Mesenchymal stem cell (in vitro differentiated cells and primary cell): ENCODE results near the gene SRGAP2C.
"Not testable (repeated sequence)": the region's sequence is repeated elsewhere in the genome, so short reads cannot be mapped to it uniquely, and the experiment has no call there.

ENCODE experiments used
- DNase-seq: peaks from one replicate; pipeline ENCODE4 v3.0.0-alpha.2; 2013
- H2AFZ ChIP-seq: one replicate; pipeline ENCODE4 v1.6.1; 2013; ENCODE audit warnings: low read depth, mild to moderate bottlenecking, control low read depth, inconsistent platforms, low read length, moderate library complexity
- H2AK5ac ChIP-seq: 2 replicates; pipeline ENCODE4 v1.6.1; 2013; ENCODE audit warnings: low read length, moderate library complexity, mild to moderate bottlenecking, inconsistent platforms; ENCODE audit not compliant: severe bottlenecking
- H2BK120ac ChIP-seq: one replicate; pipeline ENCODE4 v1.6.1; 2013; ENCODE audit warnings: low read depth, mild to moderate bottlenecking, inconsistent platforms, low read length, moderate library complexity
- H2BK12ac ChIP-seq, 2 experiments: one replicate each; pipeline ENCODE4 v1.6.1; 2013; ENCODE audit warnings: inconsistent platforms in 2 of 2, low read length in 2 of 2, mild to moderate bottlenecking in 2 of 2, moderate library complexity in 2 of 2, control low read depth in 1 of 2
- H2BK15ac ChIP-seq: one replicate; pipeline ENCODE4 v1.6.1; 2013; ENCODE audit warnings: mild to moderate bottlenecking, low read depth, inconsistent platforms; ENCODE audit not compliant: poor library complexity, severe bottlenecking
- H2BK5ac ChIP-seq: 2 replicates; pipeline ENCODE4 v1.6.1; 2013; ENCODE audit warnings: low read depth, mild to moderate bottlenecking, low read length, control low read depth, inconsistent platforms; ENCODE audit not compliant: poor library complexity, severe bottlenecking
- H3K14ac ChIP-seq, 2 experiments: one replicate each; pipeline ENCODE4 v1.6.1; 2013; ENCODE audit warnings: inconsistent platforms in 2 of 2, low read length in 2 of 2, control low read depth in 1 of 2, mild to moderate bottlenecking in 1 of 2, moderate library complexity in 1 of 2
- H3K18ac ChIP-seq, 2 experiments: one replicate each; pipeline ENCODE4 v1.6.1; 2013; ENCODE audit warnings: inconsistent platforms in 2 of 2, low read length in 2 of 2, control low read depth in 1 of 2, low read depth in 1 of 2, mild to moderate bottlenecking in 1 of 2
- H3K23ac ChIP-seq, 2 experiments: one replicate each; pipeline ENCODE4 v1.6.1; 2013; ENCODE audit warnings: inconsistent platforms in 2 of 2, low read length in 2 of 2, mild to moderate bottlenecking in 2 of 2, moderate library complexity in 2 of 2, control low read depth in 1 of 2
- H3K27ac ChIP-seq: 2 replicates; pipeline ENCODE4 v1.5.1; 2013; ENCODE audit warnings: mild to moderate bottlenecking, moderate library complexity, low read length, control low read depth, inconsistent platforms; ENCODE audit not compliant: poor library complexity, severe bottlenecking
- H3K27me3 ChIP-seq, 2 experiments: 2 replicates each; pipeline versions ENCODE4 v1.6.1 to v1.7.0; 2013; ENCODE audit warnings: low read length in 2 of 2, mild to moderate bottlenecking in 2 of 2, moderate library complexity in 2 of 2, control low read depth in 1 of 2, inconsistent platforms in 1 of 2; ENCODE audit not compliant: control insufficient read depth in 1 of 2, insufficient read depth in 1 of 2
- H3K36me3 ChIP-seq, 2 experiments: 2 replicates each; pipeline versions ENCODE4 v1.6.1 to v1.7.0; 2013; ENCODE audit warnings: low read length in 2 of 2, control low read depth in 1 of 2, inconsistent platforms in 1 of 2, low read depth in 1 of 2, mild to moderate bottlenecking in 1 of 2; ENCODE audit not compliant: insufficient read depth in 2 of 2, control insufficient read depth in 1 of 2
- H3K4ac ChIP-seq, 2 experiments: one replicate each; pipeline ENCODE4 v1.6.1; 2013; ENCODE audit warnings: inconsistent platforms in 2 of 2, low read length in 2 of 2, mild to moderate bottlenecking in 2 of 2, moderate library complexity in 2 of 2, control low read depth in 1 of 2, low read depth in 1 of 2
- H3K4me1 ChIP-seq: 2 replicates; pipeline ENCODE4 v1.6.1; 2013; ENCODE audit warnings: low read depth, low read length, control low read depth; ENCODE audit not compliant: control insufficient read depth, insufficient read depth
- H3K4me2 ChIP-seq: 2 replicates; pipeline ENCODE4 v1.6.1; 2013; ENCODE audit warnings: low read length, mild to moderate bottlenecking, inconsistent platforms; ENCODE audit not compliant: poor library complexity, severe bottlenecking
- H3K4me3 ChIP-seq, 2 experiments: 2 replicates each; pipeline versions ENCODE4 v1.5.1 to v1.7.0; 2013; ENCODE audit warnings: low read length in 2 of 2, mild to moderate bottlenecking in 2 of 2, control low read depth in 1 of 2, low read depth in 1 of 2; ENCODE audit not compliant: insufficient read depth in 1 of 2
- H3K79me1 ChIP-seq: replicated peaks from 2 replicates; pipeline ENCODE4 v1.6.1; 2013; ENCODE audit warnings: mild to moderate bottlenecking, control low read depth, low read length, inconsistent platforms; ENCODE audit not compliant: poor library complexity, severe bottlenecking
- H3K9ac ChIP-seq: 2 replicates; pipeline ENCODE4 v1.7.0; 2013; ENCODE audit warnings: mild to moderate bottlenecking, low read length, moderate library complexity
- H3K9me3 ChIP-seq: 2 replicates; pipeline ENCODE4 v1.7.0; 2013; ENCODE audit warnings: mild to moderate bottlenecking, low read length; ENCODE audit not compliant: control insufficient read depth
- H4K8ac ChIP-seq: one replicate; pipeline ENCODE4 v1.6.1; 2013; ENCODE audit warnings: inconsistent platforms, mild to moderate bottlenecking, low read length, moderate library complexity
- H4K91ac ChIP-seq: one replicate; pipeline ENCODE4 v1.6.1; 2013; ENCODE audit warnings: mild to moderate bottlenecking, low read length, inconsistent platforms
- WGBS: methylation state at CpG from one replicate; pipeline ENCODE4 v1.1.7; 2013; ENCODE audit warnings: mixed read lengths; 5-methylcytosine and 5-hydroxymethylcytosine counted together

The SRGAP2C gene

DNA sequence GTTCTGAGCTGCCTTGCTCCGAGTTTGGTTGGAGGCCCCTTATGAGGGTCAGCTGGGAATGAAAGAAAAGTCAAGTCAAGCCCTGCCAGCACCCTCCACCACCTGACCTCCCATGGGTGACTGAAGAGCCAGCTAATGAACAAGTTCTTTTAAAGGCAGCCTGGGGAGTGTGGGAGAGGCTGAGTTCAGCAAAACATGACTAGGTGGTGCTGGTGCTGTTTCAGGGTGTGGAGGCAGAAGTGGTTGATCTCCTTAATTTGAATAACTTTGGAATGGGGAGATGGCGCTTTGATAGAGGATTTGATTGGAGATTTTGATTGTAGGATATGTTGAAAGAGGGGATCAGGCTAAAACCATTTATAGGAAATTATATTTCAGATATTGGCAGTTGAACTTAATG is 22.6 kb downstream of the SRGAP2C start:
- not testable (repeated sequence) for H2AK5ac ChIP-seq

GRCh38 chr1:121208375-121208774 is 23.6 kb downstream of the SRGAP2C start:
- H3K9ac ChIP-seq, H2AFZ ChIP-seq, H3K27me3 ChIP-seq, H2BK5ac ChIP-seq, H2AK5ac ChIP-seq, H3K4ac ChIP-seq, H3K4me2 ChIP-seq, H3K9me3 ChIP-seq, H3K23ac ChIP-seq, H2BK120ac ChIP-seq, H3K27ac ChIP-seq, H3K18ac ChIP-seq, H2BK15ac ChIP-seq, H3K36me3 ChIP-seq, H4K8ac ChIP-seq, H3K14ac ChIP-seq, H3K4me3 ChIP-seq, H2BK12ac ChIP-seq, H3K4me1 ChIP-seq, H4K91ac ChIP-seq, H3K79me1 ChIP-seq: not testable (repeated sequence)
- no CpG with 5 or more reads among the region's 6 CpGs for WGBS
- peak; percentile 13 for DNase-seq

More for the DNA sequence above, 22.6 kb downstream of the SRGAP2C start:
- not testable (repeated sequence) for H2BK120ac ChIP-seq, H3K4me2 ChIP-seq, H3K4ac ChIP-seq, H3K79me1 ChIP-seq, H3K4me3 ChIP-seq, H2AFZ ChIP-seq, H2BK15ac ChIP-seq, H3K18ac ChIP-seq, H3K27ac ChIP-seq, H3K4me1 ChIP-seq, H3K36me3 ChIP-seq, H4K8ac ChIP-seq, H3K9ac ChIP-seq, DNase-seq, H3K27me3 ChIP-seq, H3K14ac ChIP-seq, H3K9me3 ChIP-seq, H4K91ac ChIP-seq, H2BK5ac ChIP-seq, H2BK12ac ChIP-seq, H3K23ac ChIP-seq
- no CpG with 5 or more reads among the region's 2 CpGs for WGBS

- not testable (repeated sequence) for H3K4me1 ChIP-seq, H4K8ac ChIP-seq, H3K4me2 ChIP-seq, H2AK5ac ChIP-seq, H2AFZ ChIP-seq, H4K91ac ChIP-seq, H3K27ac ChIP-seq, H3K27me3 ChIP-seq, H3K79me1 ChIP-seq, H3K18ac ChIP-seq, H3K4ac ChIP-seq, H3K23ac ChIP-seq, H2BK120ac ChIP-seq, H3K14ac ChIP-seq, H3K4me3 ChIP-seq, H3K36me3 ChIP-seq, DNase-seq, H2BK12ac ChIP-seq, H3K9me3 ChIP-seq, H3K9ac ChIP-seq, H2BK15ac ChIP-seq, H2BK5ac ChIP-seq
- no CpG with 5 or more reads among the region's 2 CpGs for WGBS
Observed at GRCh38 chr1:121210778-121211177, 26.0 kb downstream of the SRGAP2C start.

- not testable (repeated sequence) for H3K27ac ChIP-seq, H3K23ac ChIP-seq, H4K8ac ChIP-seq, DNase-seq, H3K4me2 ChIP-seq, H3K4me1 ChIP-seq, H3K36me3 ChIP-seq, H2BK15ac ChIP-seq, H3K9ac ChIP-seq, H4K91ac ChIP-seq, H3K9me3 ChIP-seq, H3K4me3 ChIP-seq, H3K27me3 ChIP-seq, H3K18ac ChIP-seq, H2AFZ ChIP-seq, H3K79me1 ChIP-seq, H3K4ac ChIP-seq, H3K14ac ChIP-seq, H2BK12ac ChIP-seq, H2AK5ac ChIP-seq, H2BK5ac ChIP-seq, H2BK120ac ChIP-seq
- no CpG with 5 or more reads among the region's 9 CpGs for WGBS
Observed at GRCh38 chr1:121213491-121213890, 28.7 kb downstream of the SRGAP2C start.
